CD14-positive monocyte (primary cell): ENCODE data around the gene VAMP2. TPM values are rescaled to one million over a fixed set of nuclear protein-coding genes. Genes with fewer than 3 reads are reported as not detected.

ENCODE experiments used
- DNase-seq, 3 donors: peaks; one replicate each; pipeline ENCODE4 v3.0.0-alpha.2; 2011 to 2022
- H2AFZ ChIP-seq: 2 replicates; pipeline ENCODE4 v1.6.0; 2012; ENCODE audit warnings: mild to moderate bottlenecking, low read depth, low read length, inconsistent platforms; ENCODE audit not compliant: insufficient read depth, poor library complexity, severe bottlenecking
- H3K27ac ChIP-seq, 2 donors: 1 replicate in 1 of 2; 2 replicates in 1 of 2; pipeline ENCODE4 v1.5.1; 2012 to 2013; ENCODE audit warnings: low read length in 2 of 2, control low read depth in 1 of 2, inconsistent platforms in 1 of 2, low read depth in 1 of 2, mild to moderate bottlenecking in 1 of 2
- H3K27me3 ChIP-seq, 2 donors: one replicate each; pipeline versions ENCODE4 v1.6.0 to v1.6.1; 2011 to 2013; ENCODE audit warnings: low read length in 2 of 2; ENCODE audit not compliant: control insufficient read depth in 2 of 2, insufficient read depth in 2 of 2
- H3K36me3 ChIP-seq, 2 donors: replicated peaks in 1 of 2; 1 replicate in 1 of 2; 2 replicates in 1 of 2; pipeline versions ENCODE4 v1.5.1 to v1.6.1; 2012 to 2013; ENCODE audit warnings: low read length in 2 of 2, control low read depth in 1 of 2, inconsistent platforms in 1 of 2, mild to moderate bottlenecking in 1 of 2; ENCODE audit not compliant: insufficient read depth in 2 of 2, control insufficient read depth in 1 of 2
- H3K4me1 ChIP-seq, 2 donors: 1 replicate in 1 of 2; 2 replicates in 1 of 2; pipeline versions ENCODE4 v1.5.1 to v1.6.1; 2012 to 2013; ENCODE audit warnings: low read length in 2 of 2, control low read depth in 1 of 2, inconsistent platforms in 1 of 2, mild to moderate bottlenecking in 1 of 2, moderate library complexity in 1 of 2; ENCODE audit not compliant: insufficient read depth in 2 of 2, control insufficient read depth in 1 of 2
- H3K4me2 ChIP-seq: replicated peaks from 2 replicates; pipeline ENCODE3; 2012; ENCODE audit warnings: low read length, moderate library complexity, mild to moderate bottlenecking; ENCODE audit not compliant: poor library complexity, severe bottlenecking; ENCODE audit errors: extremely low read depth
- H3K4me3 ChIP-seq, 3 experiments: fragments of 200-600 bp in 1 of 3; sonication (generic) in 1 of 3; replicated peaks in 1 of 3; 1 replicate in 2 of 3; 2 replicates in 1 of 3; pipeline ENCODE4 v1.5.1; 2011 to 2013; ENCODE audit warnings: low read length in 3 of 3, mild to moderate bottlenecking in 3 of 3, control low read depth in 2 of 3, low read depth in 2 of 3, inconsistent platforms in 1 of 3, moderate library complexity in 1 of 3
- H3K79me2 ChIP-seq: 2 replicates; pipeline ENCODE4 v1.6.0; 2012; ENCODE audit warnings: mild to moderate bottlenecking, control low read depth, inconsistent platforms, low read length, moderate library complexity; ENCODE audit not compliant: insufficient read depth
- H3K9ac ChIP-seq: 2 replicates; pipeline ENCODE4 v1.6.0; 2017; ENCODE audit warnings: low read length, mild to moderate bottlenecking; ENCODE audit not compliant: insufficient read depth, poor library complexity, severe bottlenecking
- H3K9me3 ChIP-seq, 2 donors: replicated peaks in 1 of 2; 1 replicate in 1 of 2; 2 replicates in 1 of 2; pipeline versions ENCODE4 v1.5.1 to v1.6.1; 2012 to 2013; ENCODE audit warnings: low read length in 2 of 2, control low read depth in 1 of 2; ENCODE audit not compliant: control insufficient read depth in 1 of 2, insufficient read depth in 1 of 2
- H4K20me1 ChIP-seq: 2 replicates; pipeline ENCODE4 v1.6.0; 2012; ENCODE audit warnings: mild to moderate bottlenecking, low read length, control low read depth, moderate library complexity; ENCODE audit not compliant: insufficient read depth
- H3K27ac Mint-ChIP-seq, 7 donors: one replicate each; pipeline ENCODE4 v1.8.0; 2020; ENCODE audit warnings: mild to moderate bottlenecking in 7 of 7, mixed read lengths in 7 of 7, moderate library complexity in 6 of 7, inconsistent platforms in 2 of 7
- H3K27me3 Mint-ChIP-seq, 3 donors: one replicate each; pipeline ENCODE4 v1.8.0; 2021 to 2022; ENCODE audit warnings: low read depth in 3 of 3, mild to moderate bottlenecking in 3 of 3, mixed read lengths in 3 of 3, moderate library complexity in 3 of 3, inconsistent platforms in 1 of 3
- H3K36me3 Mint-ChIP-seq, 2 donors: one replicate each; pipeline ENCODE4 v1.8.0; 2020; ENCODE audit warnings: mixed read lengths in 2 of 2, inconsistent platforms in 1 of 2, mild to moderate bottlenecking in 1 of 2
- H3K4me1 Mint-ChIP-seq: one replicate; pipeline ENCODE4 v1.8.0; 2020; ENCODE audit warnings: mild to moderate bottlenecking, mixed read lengths
- H3K4me3 Mint-ChIP-seq, 2 donors: one replicate each; pipeline ENCODE4 v1.8.0; 2020; ENCODE audit warnings: mild to moderate bottlenecking in 2 of 2, mixed read lengths in 2 of 2, moderate library complexity in 1 of 2
- H3K9me3 Mint-ChIP-seq, 7 donors: one replicate each; pipeline ENCODE4 v1.8.0; 2020 to 2022; ENCODE audit warnings: mixed read lengths in 7 of 7, mild to moderate bottlenecking in 6 of 7, moderate library complexity in 6 of 7, inconsistent platforms in 2 of 7
- WGBS: methylation state at CpG from one replicate; pipeline ENCODE4 v1.1.5; 2013; ENCODE audit warnings: missing lambda C conversion rate; ENCODE audit not compliant: insufficient coverage; 5-methylcytosine and 5-hydroxymethylcytosine counted together
- intact Hi-C, 2 donors: fragments of 100-400 bp; cut with micrococcal nuclease; formaldehyde crosslinking; loops; one replicate each; pipeline versions ENCODE4 v1.15.0 to v1.15.1; 2023
- polyA plus RNA-seq, 3 donors: library from polyadenylated mRNA; depleted of rRNA in 1 of 3; unstranded in 2 of 3; stranded (reverse) in 1 of 3; fragments of 300-500 nt in 2 of 3; fragments of >200 nt in 1 of 3; fragmentation: Illumina TruSeq in 2 of 3; gene quantifications; 1 replicate in 2 of 3; 2 replicates in 1 of 3; pipeline ENCODE4 v1.2.3, GENCODE V29; 2012 to 2021
- TF ChIP-seq, protein P1 (sequence below): fragments of 200-600 bp; IDR thresholded peaks from one replicate; pipeline ENCODE4 v1.8.0; 2022; ENCODE audit warnings: antibody characterized with exemption, mild to moderate bottlenecking

Gene VAMP2
- polyA plus RNA-seq, 3 donors: 10.2 to 139 (median 14.5) TPM

DNA sequence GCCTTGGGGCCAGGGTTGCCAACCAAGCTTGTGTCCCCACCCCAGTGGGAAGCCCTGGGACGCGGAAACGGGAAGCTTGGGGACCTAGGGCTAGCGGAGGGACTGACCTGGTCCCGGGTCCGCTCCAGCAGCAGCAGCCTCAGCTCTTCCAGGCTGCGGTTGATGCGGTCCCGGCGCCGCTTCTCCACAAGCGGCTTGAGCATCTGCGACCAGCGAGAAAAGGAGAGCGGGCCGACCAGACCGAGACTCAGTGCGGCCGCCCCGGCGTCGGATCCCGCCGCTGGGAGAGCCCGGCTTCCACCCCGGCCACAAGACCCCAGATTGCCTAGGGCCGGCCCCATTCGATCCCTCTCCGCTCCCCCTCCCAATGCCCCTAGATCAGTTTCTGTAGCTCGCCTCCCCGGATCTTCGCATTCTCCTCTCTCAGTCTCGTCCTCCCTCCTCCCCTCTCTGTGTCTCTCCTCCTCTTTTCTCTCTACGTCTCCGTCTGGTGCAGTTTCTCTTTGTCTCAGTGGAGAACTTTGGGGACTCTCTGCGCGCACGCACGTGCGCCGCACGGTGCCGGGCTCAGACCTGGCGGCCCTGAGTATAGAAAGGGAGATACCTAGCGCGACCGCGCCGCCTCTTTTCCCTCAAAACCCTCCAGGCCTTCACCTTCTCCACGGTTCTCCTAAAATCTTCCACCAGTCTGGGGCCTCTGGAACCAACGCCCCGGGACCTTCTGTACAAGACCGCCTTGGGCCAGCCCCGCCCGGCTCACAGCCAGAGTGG lies 39.6 kb downstream of the VAMP2 start:
- Histone ChIP-seq H3K27me3 (peaks cover 49 to 77% of the 10 kb centered on the region in 2 donors), H3K27ac (no peak overlapping the region), H3K36me3 (no peaks in the 10 kb centered on the region), H2AFZ (peak overlapping the region; percentile 51), H3K4me2 (peak overlapping the region; percentile 98), H4K20me1 (peaks cover 25% of the 10 kb centered on the region), H3K4me1 (peaks cover 77 to 92% of the 10 kb centered on the region in 2 donors), H3K4me3 (peak overlapping the region in 2 of 3 experiments; percentile 6 to 77), H3K9me3 (peaks cover 0 to 21% of the 10 kb centered on the region in 2 donors), H3K9ac (peak overlapping the region; percentile 33), H3K79me2 (no peaks in the 10 kb centered on the region)
- H3K27me3 Mint-ChIP-seq: peaks cover 76 to 89% (median 89%) of the 10 kb centered on the region in 3 donors
- intact Hi-C loops: loop anchor here (5.0 kb wide), 2 partner anchors 34 to 64 kb away; no protein-coding TSS in a partner anchor
- TF ChIP-seq, protein P1, sequence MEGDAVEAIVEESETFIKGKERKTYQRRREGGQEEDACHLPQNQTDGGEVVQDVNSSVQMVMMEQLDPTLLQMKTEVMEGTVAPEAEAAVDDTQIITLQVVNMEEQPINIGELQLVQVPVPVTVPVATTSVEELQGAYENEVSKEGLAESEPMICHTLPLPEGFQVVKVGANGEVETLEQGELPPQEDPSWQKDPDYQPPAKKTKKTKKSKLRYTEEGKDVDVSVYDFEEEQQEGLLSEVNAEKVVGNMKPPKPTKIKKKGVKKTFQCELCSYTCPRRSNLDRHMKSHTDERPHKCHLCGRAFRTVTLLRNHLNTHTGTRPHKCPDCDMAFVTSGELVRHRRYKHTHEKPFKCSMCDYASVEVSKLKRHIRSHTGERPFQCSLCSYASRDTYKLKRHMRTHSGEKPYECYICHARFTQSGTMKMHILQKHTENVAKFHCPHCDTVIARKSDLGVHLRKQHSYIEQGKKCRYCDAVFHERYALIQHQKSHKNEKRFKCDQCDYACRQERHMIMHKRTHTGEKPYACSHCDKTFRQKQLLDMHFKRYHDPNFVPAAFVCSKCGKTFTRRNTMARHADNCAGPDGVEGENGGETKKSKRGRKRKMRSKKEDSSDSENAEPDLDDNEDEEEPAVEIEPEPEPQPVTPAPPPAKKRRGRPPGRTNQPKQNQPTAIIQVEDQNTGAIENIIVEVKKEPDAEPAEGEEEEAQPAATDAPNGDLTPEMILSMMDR: no peak
- DNase-seq: peak in 1 of 3 donors; percentile 31
- H3K9me3 Mint-ChIP-seq: peaks cover 0 to 47% (median 34%) of the 10 kb centered on the region in 7 donors
- peaks cover 79% of the 10 kb centered on the region for H3K4me1 Mint-ChIP-seq
- H3K4me3 Mint-ChIP-seq: peak overlapping the region; percentile 81 to 97
- H3K27ac Mint-ChIP-seq: peak overlapping the region in 3 of 7 donors; percentile 8 to 61 (median 43)
- WGBS: under 1% methylated on average over 41 of the region's 55 CpGs
- H3K36me3 Mint-ChIP-seq: peaks cover 21 to 33% of the 10 kb centered on the region in 2 donors

DNA sequence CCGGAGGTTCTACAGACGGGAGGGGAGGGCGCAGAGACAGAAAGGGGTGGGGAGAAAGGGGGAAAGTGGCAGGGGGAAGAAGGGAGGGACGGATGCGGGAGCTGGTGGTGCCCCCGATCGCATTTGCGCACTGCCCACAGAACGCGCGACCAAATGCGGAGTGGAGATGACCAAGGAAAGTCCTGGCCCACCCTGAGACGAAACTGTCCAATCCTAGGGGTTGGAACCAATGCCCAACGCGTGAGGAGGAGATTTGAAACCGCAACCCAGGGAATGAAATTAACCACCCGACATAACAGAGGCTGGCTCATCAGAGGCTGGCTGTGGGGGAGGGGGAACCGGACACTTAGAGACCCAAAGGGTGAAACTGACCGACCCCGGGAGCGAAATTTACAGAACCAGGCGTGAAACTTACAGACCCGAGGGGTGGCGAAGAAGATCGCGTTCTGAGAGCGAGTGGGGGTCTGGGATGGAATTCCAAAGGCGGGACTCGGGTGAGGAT lies 40.3 kb downstream of the VAMP2 start:
- Histone ChIP-seq H4K20me1 (peaks cover 25% of the 10 kb centered on the region), H3K4me2 (peak overlapping the region; percentile 98), H3K4me3 (peak overlapping the region; percentile 6 to 77 (median 12)), H3K4me1 (peaks cover 83 to 98% of the 10 kb centered on the region in 2 donors), H2AFZ (peak overlapping the region; percentile 51), H3K27me3 (peaks cover 51 to 77% of the 10 kb centered on the region in 2 donors), H3K79me2 (no peaks in the 10 kb centered on the region), H3K27ac (no peak overlapping the region), H3K36me3 (no peaks in the 10 kb centered on the region), H3K9me3 (peaks cover 0 to 21% of the 10 kb centered on the region in 2 donors), H3K9ac (peak overlapping the region; percentile 38)
- Mint-ChIP-seq H3K27ac (peak overlapping the region in 1 of 7 donors; percentile 61), H3K9me3 (peaks cover 0 to 47% (median 34%) of the 10 kb centered on the region in 7 donors), H3K36me3 (peaks cover 21 to 33% of the 10 kb centered on the region in 2 donors), H3K4me1 (peaks cover 86% of the 10 kb centered on the region), H3K27me3 (peaks cover 77 to 89% (median 89%) of the 10 kb centered on the region in 3 donors), H3K4me3 (peak overlapping the region; percentile 81 to 97)
- TF ChIP-seq, protein P1: no peak
- intact Hi-C loops: loop anchor here (5.0 kb wide), 2 partner anchors 35 to 65 kb away; no protein-coding TSS in a partner anchor
- 2% methylated on average over 16 of the region's 29 CpGs for WGBS
- DNase-seq: no peak
